Testis (tissue), 3 donors: ENCODE data around the gene C2orf76. TPM values are rescaled to one million over a fixed set of nuclear protein-coding genes. Genes with fewer than 3 reads are reported as not detected.

ENCODE experiments used
- DNase-seq: peaks from one replicate; pipeline ENCODE4 v3.0.0-alpha.2; 2019
- H3K27ac ChIP-seq, 2 donors: fragments of 200-600 bp; sonication (generic); one replicate each; pipeline ENCODE4 v1.5.1; 2019
- H3K27me3 ChIP-seq: fragments of 200-600 bp; sonication (generic); one replicate; pipeline ENCODE4 v1.5.1; 2019
- H3K36me3 ChIP-seq: fragments of 200-600 bp; sonication (generic); one replicate; pipeline ENCODE4 v1.5.1; 2017; ENCODE audit warnings: low read depth; ENCODE audit errors: missing control alignments
- H3K4me1 ChIP-seq: fragments of 200-600 bp; sonication (generic); one replicate; pipeline ENCODE4 v1.5.1; 2019
- H3K4me3 ChIP-seq, 2 donors: fragments of 200-600 bp; sonication (generic); one replicate each; pipeline ENCODE4 v1.5.1; 2017 to 2019
- H3K9me3 ChIP-seq: fragments of 200-600 bp; sonication (generic); one replicate; pipeline ENCODE4 v1.5.1; 2017
- CTCF ChIP-seq, 3 experiments: fragments of 450-650 bp in 2 of 3; fragments of 200-600 bp in 1 of 3; sonication (generic) in 1 of 3; IDR thresholded peaks; one replicate each; pipeline ENCODE4 v1.5.1; 2016 to 2019; ENCODE audit warnings: antibody characterized with exemption in 3 of 3, mild to moderate bottlenecking in 2 of 3, moderate library complexity in 1 of 3
- POLR2A ChIP-seq: fragments of 450-650 bp; IDR thresholded peaks from one replicate; pipeline ENCODE4 v1.6.1; 2017; ENCODE audit warnings: antibody characterized with exemption, mild to moderate bottlenecking, moderate library complexity
- WGBS, 2 donors: methylation state at CpG; one replicate each; pipeline ENCODE4 v1.1.5; 2018; 5-methylcytosine and 5-hydroxymethylcytosine counted together
- intact Hi-C: fragments of 100-400 bp; cut with DNase I; formaldehyde crosslinking; loops from one replicate; pipeline ENCODE4 v1.15.1; 2023; ENCODE audit warnings: low total_unique reads
- polyA plus RNA-seq: library from polyadenylated mRNA; stranded (reverse); fragments of 350-450 nt; fragmentation: Illumina TruSeq; extraction: RNeasy Lipid Tissue Mini Kit (QIAGEN cat#74804); gene quantifications from one replicate; pipeline ENCODE4 v1.2.3, GENCODE V29; 2014; ENCODE audit warnings: low read depth, low replicate concordance; ENCODE audit not compliant: insufficient read depth
- total RNA-seq, 2 donors: library from RNA; depleted of rRNA; stranded (reverse); fragments of >200 nt; gene quantifications; one replicate each; pipeline ENCODE4 v1.2.3, GENCODE V29; 2016

Gene C2orf76
- total and polyA plus RNA-seq, 3 donors from 2014 or later: 12.8 to 27.8 (median 13.4) TPM

GRCh38 chr2:119294671-119295070 lies 72.0 kb downstream of the C2orf76 start:
- 87 to 89% methylated on average over 14 of the region's 14 CpGs for WGBS, 2 donors
- TF ChIP-seq CTCF (IDR thresholded peaks at IDR 0.05): no peak
- TF ChIP-seq POLR2A: no peak
- Histone ChIP-seq H3K4me1 (peaks cover 6% of the 10 kb centered on the region), H3K4me3 (no peak overlapping the region), H3K27ac (no peak overlapping the region), H3K27me3 (no peaks in the 10 kb centered on the region), H3K36me3 (no peaks in the 10 kb centered on the region), H3K9me3 (no peaks in the 10 kb centered on the region)
- intact Hi-C loops: no loop called here
- DNase-seq: no peak

- H3K27ac ChIP-seq: no peak overlapping the region
- H3K9me3 ChIP-seq: no peaks in the 10 kb centered on the region
- intact Hi-C loops: no loop called here
- H3K36me3 ChIP-seq: no peaks in the 10 kb centered on the region
- 67 to 70% methylated on average over 7 of the region's 7 CpGs for WGBS, 2 donors
- no peaks in the 10 kb centered on the region for H3K27me3 ChIP-seq
- H3K4me3 ChIP-seq: no peak overlapping the region
- DNase-seq: no peak
- TF ChIP-seq POLR2A (no peak), CTCF (IDR thresholded peaks at IDR 0.05) (no peak)
- H3K4me1 ChIP-seq: peaks cover 14% of the 10 kb centered on the region
Measured at GRCh38 chr2:119293900-119294299, 72.7 kb downstream of the C2orf76 start.

GRCh38 chr2:119293254-119293653 lies 73.4 kb downstream of the C2orf76 start:
- H3K4me3 ChIP-seq: no peak overlapping the region
- no peaks in the 10 kb centered on the region for H3K36me3 ChIP-seq
- no peaks in the 10 kb centered on the region for H3K27me3 ChIP-seq
- intact Hi-C loops: no loop called here
- no peak overlapping the region for H3K27ac ChIP-seq
- 80 to 97% methylated on average over 2 of the region's 2 CpGs for WGBS, 2 donors
- no peak for TF ChIP-seq POLR2A
- no peak for TF ChIP-seq CTCF (IDR thresholded peaks at IDR 0.05)
- DNase-seq: no peak
- H3K4me1 ChIP-seq: peaks cover 19% of the 10 kb centered on the region
- no peaks in the 10 kb centered on the region for H3K9me3 ChIP-seq

- DNase-seq: peak; percentile 33
- 46 to 54% methylated on average over 8 of the region's 8 CpGs for WGBS, 2 donors
- TF ChIP-seq POLR2A (no peak), CTCF (IDR thresholded peaks at IDR 0.05) (peak in 2 of 3 experiments; percentile 6 to 11)
Measured at GRCh38 chr2:119292226-119292625, 74.4 kb downstream of the C2orf76 start.

GRCh38 chr2:119291588-119292167 lies 75.0 kb downstream of the C2orf76 start:
- no peak overlapping the region for H3K4me3 ChIP-seq

More at GRCh38 chr2:119292226-119292625, 74.4 kb downstream of the C2orf76 start:
- H3K36me3 ChIP-seq: no peaks in the 10 kb centered on the region
- H3K4me3 ChIP-seq: no peak overlapping the region
- peaks cover 21% of the 10 kb centered on the region for H3K4me1 ChIP-seq
- no peak overlapping the region for H3K27ac ChIP-seq
- intact Hi-C loops: no loop called here
- no peaks in the 10 kb centered on the region for H3K27me3 ChIP-seq
- no peaks in the 10 kb centered on the region for H3K9me3 ChIP-seq

More at GRCh38 chr2:119291588-119292167, 75.0 kb downstream of the C2orf76 start:
- H3K27me3 ChIP-seq: no peaks in the 10 kb centered on the region
- TF ChIP-seq POLR2A (no peak), CTCF (IDR thresholded peaks at IDR 0.05) (no peak)
- H3K9me3 ChIP-seq: no peaks in the 10 kb centered on the region
- intact Hi-C loops: no loop called here
- H3K4me1 ChIP-seq: peaks cover 21% of the 10 kb centered on the region
- H3K36me3 ChIP-seq: no peaks in the 10 kb centered on the region
- WGBS, 2 donors: 73 to 74% methylated on average over 8 of the region's 8 CpGs
- no peak for DNase-seq
- H3K27ac ChIP-seq: no peak overlapping the region
